T-helper 2 cell treated with Interferon-gamma antibody and Interleukin-4, amounts not matched to agents 100 ng/mL and 5 ng/mL, for 36 hours (primary cell): Measurements from ENCODE around the gene KDM5A. TPM values are rescaled to one million over a fixed set of nuclear protein-coding genes. Genes with fewer than 3 reads are reported as not detected.
"Not testable (repeated sequence)": the region's sequence is repeated elsewhere in the genome, so short reads cannot be mapped to it uniquely, and the experiment has no call there.

Source experiments
- intact Hi-C: fragments of 100-400 bp; cut with micrococcal nuclease; formaldehyde crosslinking; loops from one replicate; pipeline ENCODE4 v1.15.1; 2023
- total RNA-seq: library from RNA; stranded (reverse); gene quantifications from 2 replicates; pipeline ENCODE4 v1.2.3, GENCODE V29; 2022

Gene KDM5A
- 84.3 and 89.5 TPM in 2 replicates for total RNA-seq

DNA sequence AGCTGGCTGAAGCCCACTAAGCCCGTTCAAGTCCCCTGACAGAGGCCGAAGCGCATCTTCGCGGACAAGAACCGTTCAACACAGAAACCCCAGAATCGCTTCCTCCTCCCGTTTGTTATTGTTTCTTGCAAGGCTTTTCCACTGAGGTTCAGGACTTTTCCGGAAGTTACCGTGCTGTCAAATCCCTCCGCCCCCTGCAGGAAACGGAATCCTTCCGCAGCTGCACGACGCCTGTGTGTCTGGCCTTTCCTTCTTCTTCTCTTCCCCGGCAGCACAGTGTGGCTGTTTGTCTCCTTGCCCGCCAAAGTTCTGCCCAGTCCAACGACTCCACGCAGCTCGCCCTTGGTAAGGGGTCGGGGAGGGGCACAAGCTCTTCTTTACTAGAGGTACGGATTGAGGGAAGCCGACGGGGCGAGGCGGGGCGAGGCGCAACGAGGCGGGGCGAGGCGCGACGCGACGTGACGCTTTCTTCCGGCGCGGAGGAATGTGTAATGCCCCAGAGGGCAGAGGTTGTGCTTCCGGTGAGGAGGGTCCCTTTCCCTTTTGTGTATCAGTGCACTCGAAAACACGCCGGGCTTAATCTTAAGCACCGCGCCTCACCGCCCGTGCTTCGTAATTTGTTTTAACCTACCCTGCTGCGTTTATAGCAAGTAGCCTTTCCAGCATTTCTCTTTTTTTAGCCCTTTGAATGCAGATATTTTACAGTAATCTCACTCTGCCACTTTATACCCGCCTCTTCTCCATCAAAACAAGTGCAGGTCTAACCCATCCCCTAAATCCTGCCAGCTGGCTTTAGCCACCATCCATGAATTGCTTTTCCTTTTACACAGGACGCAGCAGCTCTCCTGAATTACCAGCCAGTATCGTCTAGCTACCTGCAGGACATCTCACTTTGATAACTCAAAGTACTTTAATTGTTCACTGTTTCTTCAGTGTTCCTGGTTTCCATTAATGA is at the start of gene KDM5A:
KDM5A (minus strand) TSS at position 179 of the 955 bp plus-strand sequence. CDS start 229 bp downstream, outside the sequence.
- intact Hi-C loops = loop anchor here (1.0 to 2.0 kb wide), 3 partner anchors 12 to 363 kb away; partner anchors contain the start of genes CCDC77 and WNK1

DNA sequence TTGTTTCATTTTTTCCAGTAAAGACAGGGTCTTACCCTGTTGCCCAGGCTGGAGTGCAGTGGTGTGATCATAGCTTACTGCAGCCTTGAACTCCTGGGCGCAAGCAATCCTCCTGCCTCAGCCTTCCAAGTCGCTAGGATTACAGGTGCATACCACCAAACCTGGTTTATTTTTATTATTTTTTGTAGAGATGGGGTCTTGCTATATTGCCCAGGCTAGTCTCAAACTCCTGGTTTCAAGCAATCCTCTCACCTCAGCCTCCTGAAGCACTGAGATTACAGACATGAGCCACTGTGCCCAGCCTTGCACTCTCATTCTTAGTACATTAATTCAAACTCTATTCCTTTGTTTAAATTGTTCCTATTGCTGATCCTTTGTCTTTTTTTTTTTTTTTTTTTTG is 46.6 kb upstream of the KDM5A start:
- intact Hi-C loops = not testable (repeated sequence)

DNA sequence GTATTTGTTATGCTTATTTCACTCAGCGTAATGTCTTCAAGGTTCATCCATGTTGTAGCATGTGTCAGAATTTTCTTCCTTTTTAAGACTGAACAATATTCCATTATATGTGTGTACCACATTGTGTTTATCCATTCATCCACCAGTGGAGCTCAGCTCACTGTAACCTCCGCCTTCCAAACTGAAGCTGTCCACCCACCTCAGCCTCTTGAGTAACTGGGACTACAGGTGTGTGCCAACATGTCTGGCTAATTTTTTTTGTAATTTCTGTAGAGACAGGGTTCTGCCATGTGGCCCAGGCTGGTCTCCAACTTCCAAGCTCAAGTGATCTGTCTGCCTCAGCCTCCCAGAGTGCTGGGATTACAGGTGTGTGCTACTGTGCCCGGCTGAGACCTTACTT is 33.4 kb upstream of the KDM5A start:
- intact Hi-C loops = no loop called here

DNA sequence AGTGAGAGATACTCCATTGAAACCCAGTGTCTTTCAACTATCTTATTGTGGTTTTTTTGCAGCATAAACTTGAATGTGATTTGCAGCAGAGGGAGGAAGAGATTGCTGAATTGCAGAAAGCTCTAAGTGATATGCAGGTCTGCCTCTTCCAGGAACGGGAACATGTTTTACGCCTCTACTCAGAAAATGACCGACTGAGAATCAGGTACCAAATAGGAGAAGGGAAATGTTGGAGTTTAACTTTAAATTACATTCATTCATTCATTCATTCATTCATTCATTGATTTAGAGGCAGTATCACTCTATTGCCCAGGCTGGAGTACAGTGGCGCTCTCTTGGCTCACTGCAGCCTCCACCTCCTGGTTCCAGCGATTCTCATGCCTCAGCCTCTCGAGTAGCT is 29.3 kb upstream of the KDM5A start:
- intact Hi-C loops = no loop called here

DNA sequence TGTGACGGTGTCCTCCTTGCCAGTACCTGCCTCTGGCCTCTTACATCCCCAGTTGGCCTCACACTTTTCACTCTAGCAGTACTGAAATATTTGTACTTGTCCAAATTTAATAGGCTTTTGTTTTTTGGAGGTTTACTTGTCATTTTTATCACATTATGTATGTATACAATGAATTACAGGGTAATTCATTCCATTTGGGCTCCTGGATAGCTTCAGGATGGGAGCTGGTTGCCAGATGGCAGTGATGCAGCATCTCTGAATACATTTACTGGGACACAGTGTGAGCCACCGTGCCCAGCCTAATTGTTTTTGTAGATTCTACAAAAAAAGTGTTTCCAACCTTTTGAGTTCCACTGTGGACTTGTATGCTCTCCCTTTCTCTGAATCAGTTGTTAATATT is 25.7 kb upstream of the KDM5A start:
- intact Hi-C loops = no loop called here

DNA sequence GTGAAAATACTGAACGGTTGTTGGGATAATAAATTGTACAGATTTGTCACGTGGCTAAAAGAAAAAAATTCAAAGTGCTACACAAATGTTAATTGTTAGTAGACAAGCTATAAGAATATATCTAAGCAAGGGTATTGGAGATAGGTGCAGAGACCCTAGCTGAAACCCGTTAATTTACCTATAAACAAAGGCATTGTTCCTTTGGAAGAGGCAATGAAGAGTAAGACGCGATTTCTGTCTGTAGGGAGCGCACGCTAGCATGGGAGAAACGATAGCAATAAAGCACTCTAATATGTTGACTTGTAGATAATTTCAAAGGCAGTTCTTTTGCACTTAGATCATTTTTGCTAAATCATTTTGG is 12.9 kb upstream of the KDM5A start:
- intact Hi-C loops = loop anchor here (5.0 kb wide), 1 partner anchor 350 kb away; the partner anchor contains the start of gene WNK1

DNA sequence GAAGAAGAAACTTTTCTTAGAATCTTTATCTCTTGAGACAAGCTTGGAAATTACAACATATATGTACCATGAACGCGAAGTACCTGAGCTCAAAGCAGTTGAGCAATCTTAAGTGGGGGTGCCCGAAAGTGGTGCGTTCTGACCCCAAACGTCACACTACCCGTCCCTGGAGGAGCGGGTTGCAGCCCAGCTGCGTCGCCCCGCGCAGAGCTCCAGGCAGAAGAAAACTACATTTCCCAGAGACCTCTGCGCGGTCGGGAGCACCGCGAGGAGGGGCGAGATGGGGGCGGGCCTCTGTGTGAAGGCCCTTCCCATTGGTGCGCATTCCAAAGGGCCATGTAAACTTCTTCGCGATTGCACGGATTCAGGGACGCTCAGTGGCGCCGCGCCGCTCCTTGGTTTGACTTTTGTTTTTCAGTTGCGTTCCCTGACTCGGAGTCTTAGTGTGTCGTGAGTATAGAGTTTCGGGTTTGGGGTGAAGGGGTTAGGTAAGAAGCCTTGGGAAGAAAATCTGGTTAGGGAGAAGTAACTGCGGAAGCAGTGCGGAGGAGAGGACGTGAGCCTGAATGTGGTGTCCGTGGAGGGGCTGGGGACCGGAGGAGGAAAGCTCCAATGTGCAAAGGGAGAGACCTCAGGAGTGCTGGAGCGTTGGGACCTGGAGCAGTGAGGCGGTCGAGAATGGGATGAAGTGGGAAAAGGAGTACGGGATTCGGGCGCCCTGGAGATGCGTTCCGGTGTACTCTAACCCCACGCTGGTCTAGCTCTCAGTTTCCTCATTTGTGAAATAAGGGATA is 12.3 kb upstream of the KDM5A start, which contains the start of gene CCDC77:
CCDC77 (plus strand) TSS at position 410 of the 794 bp plus-strand sequence. CDS start 7,740 bp downstream, outside the sequence.
- intact Hi-C loops = loop anchor here (1.0 to 5.0 kb wide), 2 partner anchors 12 to 351 kb away; partner anchors contain the start of genes KDM5A and WNK1

DNA sequence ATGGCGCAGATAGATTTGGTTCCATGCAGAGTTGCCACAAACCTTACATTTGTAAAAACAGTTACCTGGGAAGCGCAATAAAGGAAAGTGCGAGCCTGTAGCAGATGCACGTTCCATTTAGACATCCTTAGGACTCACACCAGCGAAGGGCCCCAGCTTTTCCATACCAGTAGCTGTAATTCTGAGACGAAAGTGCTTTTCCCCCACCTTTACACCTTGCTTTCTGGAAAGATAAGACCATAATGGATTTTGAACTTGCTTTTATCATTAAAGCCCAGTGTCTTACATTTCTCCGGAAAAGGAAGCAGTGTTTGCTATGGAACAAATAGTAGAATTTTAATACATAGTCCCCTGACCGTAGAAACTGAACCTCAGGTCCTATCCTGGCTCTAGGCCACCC is 11.7 kb upstream of the KDM5A start:
- intact Hi-C loops = loop anchor here (1.0 to 5.0 kb wide), 2 partner anchors 12 to 351 kb away; partner anchors contain the start of genes KDM5A and WNK1

DNA sequence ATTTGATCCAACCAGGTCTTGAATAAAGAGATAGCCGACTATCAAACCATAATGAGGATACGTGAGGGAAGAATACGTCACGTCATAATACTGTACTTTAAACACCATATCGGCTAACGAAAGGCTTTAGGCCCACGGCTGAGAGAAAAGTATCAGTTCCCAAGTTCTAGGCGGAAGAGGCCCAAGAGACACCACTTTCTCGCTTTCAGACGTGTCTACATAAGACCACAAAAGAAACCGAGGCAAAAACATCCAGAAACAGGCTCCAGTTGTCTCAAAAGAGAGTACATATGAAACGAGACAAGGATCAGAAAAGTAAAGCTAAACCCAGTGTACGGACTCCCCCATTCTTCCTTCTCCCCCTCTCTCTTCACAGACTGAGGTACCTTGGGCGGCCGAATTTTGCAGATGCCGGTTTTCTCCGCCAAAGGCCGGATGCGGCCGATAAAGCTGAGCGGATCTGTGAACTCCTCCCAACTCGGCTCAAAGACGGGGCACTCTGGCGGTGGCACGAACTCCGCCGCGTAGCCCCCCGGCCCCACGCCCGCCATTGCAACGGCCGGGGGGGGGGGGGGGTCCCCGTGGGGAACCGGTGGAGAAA is 479 bp downstream of the KDM5A start:
- intact Hi-C loops = loop anchor here (1.0 to 2.0 kb wide), 3 partner anchors 13 to 364 kb away; partner anchors contain the start of genes CCDC77 and WNK1

DNA sequence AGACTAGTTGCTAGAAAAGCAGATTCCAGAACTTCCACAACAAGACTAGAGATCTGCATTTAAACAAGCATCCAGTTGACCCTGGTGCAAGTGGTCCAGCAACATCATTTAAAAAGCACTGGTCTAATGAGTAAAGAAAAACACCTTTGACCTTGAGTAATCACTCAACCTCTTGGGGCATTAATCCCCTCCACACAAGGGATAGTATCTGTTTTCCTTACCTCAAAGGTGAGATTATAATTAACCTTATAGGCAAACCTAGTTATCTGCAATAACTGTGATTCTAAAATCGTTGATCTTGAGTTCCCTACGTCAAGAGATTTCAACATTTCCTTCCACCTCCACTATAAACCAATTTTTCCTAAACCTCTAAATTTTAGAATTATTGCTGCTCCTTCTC is 1.1 kb downstream of the KDM5A start:
- intact Hi-C loops = loop anchor here (2.0 kb wide), 1 partner anchor 165 kb away; no protein-coding TSS in a partner anchor

DNA sequence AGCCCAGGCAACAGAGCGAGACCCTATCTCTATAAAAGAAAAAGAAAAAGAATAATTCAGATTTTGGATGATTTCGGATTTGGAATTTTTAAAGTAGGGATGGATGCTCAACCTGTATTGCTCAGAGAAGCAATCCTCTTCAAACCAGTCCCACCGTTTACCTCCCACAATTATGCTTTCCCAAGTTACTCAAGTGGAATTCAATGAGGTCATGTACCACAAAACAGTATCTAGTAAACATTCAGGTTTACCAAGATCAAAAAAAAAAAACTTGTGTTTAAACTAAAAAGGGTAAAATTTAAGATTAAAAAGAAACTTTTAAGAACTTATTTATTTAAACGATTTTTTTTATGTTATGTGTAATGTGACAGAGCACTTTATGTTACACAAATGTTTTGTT is 2.5 kb downstream of the KDM5A start:
- intact Hi-C loops = no loop called here

DNA sequence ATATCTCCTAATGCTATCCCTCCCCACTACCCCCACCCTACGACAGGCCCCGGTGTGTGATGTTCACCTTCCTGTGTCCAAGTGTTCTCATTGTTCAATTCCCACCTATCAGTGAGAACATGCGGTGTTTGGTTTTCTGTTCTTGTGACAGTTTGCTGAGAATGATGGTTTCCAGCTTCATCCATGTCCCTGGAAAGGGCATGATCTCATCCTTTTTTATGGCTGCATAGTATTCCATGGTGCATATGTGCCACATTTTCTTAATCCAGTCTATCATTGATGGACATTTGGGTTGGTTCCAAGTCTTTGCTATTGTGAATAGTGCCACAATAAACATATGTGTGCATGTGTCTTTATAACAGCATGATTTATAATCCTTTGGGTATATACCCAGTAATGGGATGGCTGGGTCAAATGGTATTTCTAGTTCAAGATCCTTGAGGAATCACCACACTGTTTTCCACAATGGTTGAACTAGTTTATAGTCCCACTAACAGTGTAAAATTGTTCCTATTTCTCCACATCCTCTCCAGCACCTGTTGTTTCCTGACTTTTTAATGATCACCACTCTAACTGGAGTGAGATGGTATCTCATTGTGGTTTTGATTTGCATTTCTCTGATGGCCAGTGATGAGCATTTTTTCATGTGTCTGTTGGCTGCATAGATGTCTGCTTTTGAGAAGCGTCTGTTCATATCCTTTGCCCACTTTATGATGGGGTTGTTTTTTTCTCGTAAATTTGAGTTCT is 18.2 kb downstream of the KDM5A start:
- intact Hi-C loops = not testable (repeated sequence)

DNA sequence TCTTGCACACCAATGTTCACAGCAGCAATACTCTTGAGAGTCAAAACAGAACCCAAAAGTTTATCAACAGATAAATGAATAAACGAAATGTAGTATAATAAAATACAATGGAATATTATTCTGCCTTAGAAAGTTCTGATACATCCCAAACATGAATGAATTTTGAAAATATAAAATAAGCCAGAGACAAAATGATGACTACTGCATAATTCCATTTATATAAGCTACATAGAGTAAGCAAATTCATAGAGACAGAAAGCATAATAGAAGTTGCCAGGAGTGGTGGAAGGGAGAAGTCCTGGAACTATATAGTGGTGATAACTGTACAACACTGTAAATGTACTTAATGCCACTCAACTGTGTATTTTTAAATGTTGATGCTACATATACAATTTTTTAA is 21.1 kb downstream of the KDM5A start:
- intact Hi-C loops = no loop called here

DNA sequence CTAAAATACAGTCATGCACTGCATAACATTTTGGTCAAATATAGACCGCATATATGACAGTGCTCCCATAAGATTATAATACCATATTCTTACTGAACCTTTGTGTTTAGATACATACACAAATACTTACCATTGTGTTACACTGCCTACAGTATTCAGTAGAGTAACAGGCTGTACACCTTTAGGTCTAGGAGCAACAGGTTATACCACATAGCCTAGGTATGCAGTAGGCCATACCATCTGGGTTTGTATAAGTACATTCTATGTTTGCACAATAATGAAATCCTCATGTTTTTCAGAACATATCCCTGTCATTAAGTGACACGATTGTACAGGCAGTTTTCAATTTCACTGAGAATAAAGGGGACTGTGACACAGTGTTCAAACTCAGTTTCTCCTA is 22.3 kb downstream of the KDM5A start:
- intact Hi-C loops = no loop called here

DNA sequence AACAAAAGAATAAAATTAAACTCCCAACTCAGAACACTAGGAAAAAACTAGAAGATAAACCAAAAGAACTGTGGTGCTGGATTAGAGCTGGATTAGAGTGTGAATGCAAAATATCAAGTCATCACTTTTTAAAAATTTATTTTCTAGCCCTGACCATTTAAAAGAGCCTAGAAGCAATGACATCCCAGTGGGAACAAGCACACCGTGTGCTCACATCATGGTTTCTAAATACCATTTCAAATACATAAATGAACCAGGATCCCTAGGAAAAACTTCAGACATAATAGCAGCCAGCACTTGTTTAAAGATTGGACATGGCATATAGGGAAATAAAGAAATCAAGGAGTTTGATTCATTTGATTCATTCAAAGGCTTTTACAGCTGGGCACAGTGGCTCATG is 30.0 kb downstream of the KDM5A start:
- intact Hi-C loops = no loop called here

DNA sequence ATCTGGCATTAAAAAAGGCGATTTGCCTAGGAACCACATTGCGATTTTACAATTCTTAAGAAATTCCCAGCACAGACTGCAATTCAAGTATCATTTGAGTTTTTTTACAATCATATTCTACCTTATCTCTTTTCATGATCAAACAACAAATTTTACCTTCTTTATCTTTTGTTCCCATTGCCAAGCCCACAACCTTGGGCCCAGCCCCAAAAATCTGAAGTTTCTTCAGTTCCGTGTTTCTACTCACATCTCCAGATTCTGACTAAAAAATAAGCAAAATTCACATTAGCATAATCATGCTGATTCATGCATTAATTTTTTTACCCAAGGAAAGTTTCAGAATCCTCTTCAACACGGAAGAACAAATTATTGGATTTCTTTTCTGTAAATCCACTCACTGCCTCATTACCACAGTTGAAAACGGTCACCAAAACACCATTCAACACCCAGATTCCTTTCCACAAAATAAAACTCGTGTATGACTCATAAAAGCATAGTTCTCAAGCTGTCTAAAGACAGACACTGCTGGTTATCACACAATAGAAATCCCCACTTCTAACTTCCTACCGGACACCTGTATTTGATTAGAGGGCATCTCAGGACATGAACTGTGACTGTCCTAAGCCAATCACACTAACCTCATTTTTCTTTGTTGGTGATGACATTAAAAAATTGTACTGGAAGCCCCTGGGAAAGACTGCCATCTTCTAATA is 32.7 kb downstream of the KDM5A start:
- intact Hi-C loops = no loop called here

DNA sequence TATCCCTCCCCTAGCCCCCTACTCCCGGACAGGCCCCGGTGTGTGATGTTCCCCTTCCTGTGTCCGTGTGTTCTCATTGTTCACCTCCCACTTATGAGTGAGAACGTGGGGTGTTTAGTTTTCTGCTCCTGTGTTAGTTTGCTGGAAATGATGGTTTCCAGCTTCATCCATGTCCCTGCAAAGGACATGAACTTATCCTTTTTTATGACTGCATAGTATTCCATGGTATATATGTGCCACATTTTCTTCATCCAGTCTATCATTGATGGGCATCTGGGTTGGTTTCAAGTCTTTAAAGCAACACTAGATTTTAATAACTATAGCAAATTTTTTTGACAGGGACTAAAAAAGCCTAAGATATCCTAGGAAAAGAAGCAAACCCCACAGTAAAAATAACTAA is 37.9 kb downstream of the KDM5A start:
- intact Hi-C loops = not testable (repeated sequence)

DNA sequence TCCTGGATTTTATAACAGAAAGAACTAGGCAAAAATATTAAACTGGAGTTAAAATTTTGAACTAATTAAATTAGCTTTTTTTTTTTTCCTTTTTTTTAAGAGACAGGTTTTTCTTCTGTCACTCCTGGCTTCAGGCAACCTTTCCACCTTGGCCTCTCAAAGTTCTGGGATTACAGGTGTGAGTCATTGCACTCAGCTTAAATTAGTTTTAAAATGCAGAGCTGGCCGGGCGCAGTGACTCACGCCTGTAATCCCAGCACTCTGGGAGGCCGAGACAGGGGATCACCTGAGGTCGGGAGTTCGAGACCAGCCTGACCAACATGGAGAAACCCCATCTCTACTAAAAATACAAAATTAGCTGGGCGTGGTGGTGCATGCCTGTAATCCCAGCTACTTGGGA is 39.5 kb downstream of the KDM5A start:
- intact Hi-C loops = not testable (repeated sequence)

DNA sequence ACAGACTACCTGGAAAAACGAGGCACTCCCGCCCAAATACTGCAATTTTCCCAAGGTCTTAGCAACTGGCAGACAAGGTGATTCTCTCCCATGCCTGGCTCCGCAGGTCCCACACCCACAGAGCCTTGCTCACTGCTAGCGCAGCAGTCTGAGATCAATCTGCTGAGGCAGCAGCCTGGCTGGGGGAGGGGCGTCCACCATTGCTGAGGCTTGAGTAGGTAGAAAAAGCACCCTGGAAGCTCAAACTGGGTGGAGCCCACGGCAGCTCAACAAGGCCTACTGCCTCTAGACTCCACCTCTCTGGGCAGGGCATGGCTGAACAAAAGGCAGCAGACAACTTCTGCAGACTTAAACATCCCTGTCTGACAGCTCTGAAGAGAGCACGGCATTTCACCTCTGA is 46.1 kb downstream of the KDM5A start:
- intact Hi-C loops = not testable (repeated sequence)

DNA sequence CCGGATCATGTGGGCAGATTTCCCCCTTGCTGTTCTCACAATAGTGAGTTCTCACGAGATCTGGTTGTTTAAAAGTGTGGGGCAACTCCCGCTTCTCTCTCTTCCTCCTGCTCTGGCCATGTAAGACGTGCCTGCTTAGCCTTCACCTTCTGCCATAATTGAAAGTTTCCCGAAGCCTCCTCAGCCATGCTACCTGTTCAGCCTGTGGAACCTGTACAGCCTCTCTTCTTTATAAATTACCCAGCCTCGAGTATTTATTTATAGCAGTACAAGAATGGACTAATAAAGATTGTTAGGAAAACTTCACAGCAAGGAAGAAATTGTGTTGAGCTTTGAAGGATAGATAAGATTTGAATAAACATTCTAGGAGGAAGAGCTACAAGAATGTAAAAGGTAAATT is 52.1 kb downstream of the KDM5A start:
- intact Hi-C loops = no loop called here
